Fibroblast of mammary gland (primary cell): Measurements from ENCODE around the gene RBM26.

ENCODE experiments used
- DNase-seq: peaks from one replicate; pipeline ENCODE4 v3.0.0-alpha.2; 2010; ENCODE audit warnings: low read depth
- H3K4me3 ChIP-seq: 2 replicates; pipeline ENCODE4 v1.5.1; 2011; ENCODE audit warnings: low read depth, mild to moderate bottlenecking, low read length, moderate library complexity; ENCODE audit not compliant: control insufficient read depth
- CTCF ChIP-seq: conservative IDR thresholded peaks from 2 replicates; pipeline ENCODE4 v1.5.1; 2011; ENCODE audit warnings: low read depth, low read length, inconsistent platforms; ENCODE audit not compliant: control insufficient read depth, insufficient read depth

The RBM26 gene

GRCh38 chr13:79448413-79448812, 42.4 kb upstream of the RBM26 start:
- peak; percentile 17 for DNase-seq
- H3K4me3 ChIP-seq: no peak overlapping the region
- TF ChIP-seq CTCF: no peak

DNA sequence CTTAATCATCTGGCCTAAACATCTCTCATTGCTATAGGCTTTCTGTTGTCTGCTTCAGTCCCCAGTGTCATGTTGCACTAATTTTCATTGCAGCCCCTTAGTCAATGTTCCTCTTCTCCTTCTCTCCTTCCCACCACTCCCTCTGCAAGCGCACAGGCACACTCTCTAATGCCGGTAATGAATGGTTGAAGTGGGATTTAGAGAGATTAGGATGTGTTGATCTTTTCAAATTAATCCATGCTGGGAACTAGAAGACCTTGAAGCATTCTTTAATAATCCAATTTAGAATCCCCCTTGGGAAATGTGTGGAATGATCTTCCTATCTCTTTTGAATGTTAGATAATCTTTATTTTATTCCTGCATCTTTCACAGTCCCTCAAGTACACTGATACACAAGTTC, 41.7 kb upstream of the RBM26 start:
- H3K4me3 ChIP-seq: no peak overlapping the region
- no peak for TF ChIP-seq CTCF

DNA sequence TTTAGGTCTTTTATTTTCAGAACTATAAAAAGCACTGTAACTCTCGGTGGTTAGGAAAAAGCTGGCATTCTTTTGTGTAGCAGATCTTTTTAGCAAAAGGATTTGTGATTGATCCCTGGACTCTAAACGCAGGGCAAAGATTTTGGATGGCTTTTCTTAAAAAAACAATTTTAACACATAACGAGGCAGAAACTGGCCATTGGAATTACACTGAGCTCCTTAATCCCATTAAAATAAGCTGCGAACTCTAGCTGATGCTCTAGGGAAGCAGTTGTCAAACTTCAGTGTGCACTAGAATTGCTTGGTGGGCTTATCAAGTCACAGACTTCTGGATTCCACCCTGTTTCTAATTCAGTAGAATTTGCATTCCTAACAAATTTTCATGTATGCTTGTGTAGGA, 41.1 kb upstream of the RBM26 start:
- DNase-seq: no peak
- H3K4me3 ChIP-seq: no peak overlapping the region
- no peak for TF ChIP-seq CTCF

More for the DNA sequence above, 41.7 kb upstream of the RBM26 start:
- DNase-seq: no peak

GRCh38 chr13:79445968-79446645, 40.1 kb upstream of the RBM26 start:
- no peak for DNase-seq
- no peak overlapping the region for H3K4me3 ChIP-seq
- TF ChIP-seq CTCF: no peak

DNA sequence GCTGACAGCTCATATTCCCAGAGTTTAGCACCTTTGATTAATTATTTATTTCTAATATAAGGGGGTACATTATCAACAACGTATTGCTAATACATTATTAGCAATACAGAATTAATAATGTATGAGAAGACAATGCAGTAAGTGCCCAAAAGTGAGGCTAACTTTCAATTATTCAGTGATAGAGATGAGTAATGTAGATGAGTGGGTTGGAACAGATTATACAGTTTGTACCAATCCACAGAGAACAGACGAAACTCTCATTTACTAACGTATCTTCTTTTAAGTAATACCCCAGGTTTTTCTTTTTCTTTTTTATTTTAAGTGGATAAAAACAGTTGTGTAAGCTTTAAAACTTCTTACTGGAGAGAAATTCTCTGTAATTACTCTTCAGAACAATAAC, 36.7 kb upstream of the RBM26 start:
- H3K4me3 ChIP-seq: no peak overlapping the region
- TF ChIP-seq CTCF: no peak
- peak; percentile 6 for DNase-seq

GRCh38 chr13:79442221-79442620, 36.2 kb upstream of the RBM26 start:
- no peak for DNase-seq
- H3K4me3 ChIP-seq: no peak overlapping the region
- no peak for TF ChIP-seq CTCF
